ENCODE measurements around the gene ZNF487. TPM values are rescaled to one million over a fixed set of nuclear protein-coding genes. Genes with fewer than 3 reads are reported as not detected.

The ZNF487 gene
- total and polyA plus RNA-seq, 10 of the 15 experiments (the other 5 are each of a cell fraction or from before 2014, with no cell fraction given): 0.74 to 2.1 (median 1.1) TPM

- ChIA-PET POLR2A (no interaction called here), RAD21 (ENCODE audit: unreplicated experiment) (no interaction called here), CTCF (no interaction called here), SMC1A (ENCODE audit: uncharacterized antibody, unreplicated experiment) (no interaction called here)
- H3K36me3 ChIP-seq (ENCODE audit: control insufficient read depth in 2 of 2, insufficient read depth in 2 of 2, low read length in 1 of 2): no peaks in the 10 kb centered on the region
- DNase-seq (ENCODE audit: low read depth, low spot score) (no peak), ATAC-seq (no peak), FAIRE-seq (no peak)
- H3K79me2 ChIP-seq (ENCODE audit: control insufficient read depth, insufficient read depth, low read length): no peaks in the 10 kb centered on the region
- in situ Hi-C loops (cut with MboI): no loop called here
- H3K27ac ChIP-seq (ENCODE audit: control insufficient read depth, insufficient read depth): no peak overlapping the region
- H3K4me2 ChIP-seq (ENCODE audit: control insufficient read depth, insufficient read depth): no peak overlapping the region
- intact Hi-C loops (cut with micrococcal nuclease; ENCODE audit: unreplicated experiment): no loop called here
- H3K9me3 ChIP-seq (replicated peaks; ENCODE audit: control insufficient read depth, insufficient read depth, low read length): no peaks in the 10 kb centered on the region
- H2AFZ ChIP-seq (ENCODE audit: control insufficient read depth, low read depth, low read length): no peak overlapping the region
- no peak overlapping the region for H3K9ac ChIP-seq (ENCODE audit: control insufficient read depth, insufficient read depth, low read length)
- no peaks in the 10 kb centered on the region for H4K20me1 ChIP-seq (ENCODE audit: control insufficient read depth, insufficient read depth)
- H3K27me3 ChIP-seq (replicated peaks in 1 of 2; ENCODE audit: control insufficient read depth in 2 of 2, insufficient read depth in 2 of 2, low read length in 1 of 2): no peaks in the 10 kb centered on the region
- H3K4me1 ChIP-seq (ENCODE audit: control insufficient read depth, insufficient read depth, low read length): no peaks in the 10 kb centered on the region
- WGBS (ENCODE audit: insufficient coverage, insufficient replicate concordance, low lambda C conversion rate, missing lambda C conversion rate): 54% methylated on average over 14 of the region's 14 CpGs
- BruUV-seq (replicated peaks): no TSS peak
- no peak overlapping the region for H3K4me3 ChIP-seq
- TF ChIP-seq NFXL1 (IDR thresholded peaks at IDR 0.05; ENCODE audit: borderline replicate concordance): no peak
- TF ChIP-seq BMI1 (IDR thresholded peaks at IDR 0.05; ENCODE audit: borderline replicate concordance): no peak
- TF ChIP-seq ZBTB33 (IDR thresholded peaks at IDR 0.05): no peak
- no peak for TF ChIP-seq TCF3 (IDR thresholded peaks at IDR 0.05; ENCODE audit: borderline replicate concordance, insufficient read depth, low read depth, low read length)
- TF ChIP-seq MEF2A (IDR thresholded peaks at IDR 0.05; ENCODE audit: insufficient read depth, low read depth, low read length): no peak
- no peak for TF ChIP-seq NR2C2 (IDR thresholded peaks at IDR 0.05; ENCODE audit: borderline replicate concordance, control insufficient read depth, insufficient read length, low read depth)
- no peak for TF ChIP-seq SUZ12 (IDR thresholded peaks at IDR 0.05; ENCODE audit: unreplicated experiment)
- no peak for TF ChIP-seq EGR1 (IDR thresholded peaks at IDR 0.05; ENCODE audit: borderline replicate concordance in 1 of 2, low read depth in 2 of 2, low read length in 2 of 2)
- TF ChIP-seq POLR2A (IDR thresholded peaks at IDR 0.05; ENCODE audit: low read depth, low read length): no peak
- TF ChIP-seq CHD2 (IDR thresholded peaks at IDR 0.05; ENCODE audit: borderline replicate concordance, low read depth, low read length): no peak
- TF ChIP-seq SREBF1 (IDR thresholded peaks at IDR 0.05; ENCODE audit: low read length): no peak
- no peak for TF ChIP-seq ZZZ3 (IDR thresholded peaks at IDR 0.05; ENCODE audit: control insufficient read depth, insufficient read length, low read depth)
Measured at GRCh38 chr10:43471146-43471545, 34.2 kb downstream of the ZNF487 start.

Data from GM12878 (cell line).